HAP-1 (cell line): ENCODE results near the gene IFNE.
"Not testable (repeated sequence)": the region's sequence is repeated elsewhere in the genome, so short reads cannot be mapped to it uniquely, and the experiment has no call there.

ENCODE experiments used
- DNase-seq, 2 experiments: peaks; one replicate each; pipeline ENCODE4 v3.0.0-alpha.2; 2016 to 2020; ENCODE audit warnings: low spot score in 2 of 2
- H3K27me3 ChIP-seq: fragments of 250-450 bp; sonication (Bioruptor Pico); 2 replicates; pipeline ENCODE4 v1.5.1; 2020; ENCODE audit warnings: low read depth, mild to moderate bottlenecking, moderate library complexity
- H3K36me3 ChIP-seq: fragments of 250-450 bp; sonication (Bioruptor Pico); replicated peaks from 2 replicates; pipeline ENCODE4 v1.5.1; 2020; ENCODE audit warnings: mild to moderate bottlenecking
- H3K4me1 ChIP-seq: fragments of 250-450 bp; sonication (Bioruptor Pico); 2 replicates; pipeline ENCODE4 v1.5.1; 2020; ENCODE audit warnings: mild to moderate bottlenecking
- H3K4me3 ChIP-seq: fragments of 250-450 bp; sonication (Bioruptor Pico); 2 replicates; pipeline ENCODE4 v1.5.1; 2020; ENCODE audit warnings: mild to moderate bottlenecking, moderate library complexity
- H3K9me3 ChIP-seq: fragments of 250-450 bp; sonication (Bioruptor Pico); 2 replicates; pipeline ENCODE4 v1.5.1; 2020; ENCODE audit warnings: mild to moderate bottlenecking, moderate library complexity
- in situ Hi-C: fragments of 300-500 bp; cut with MboI; formaldehyde crosslinking; loops from 3 replicates; pipeline ENCODE4 v1.14.3; 2020; ENCODE audit warnings: low sequenced_read_pairs, inconsistent platforms, mixed read lengths

IFNE gene

DNA sequence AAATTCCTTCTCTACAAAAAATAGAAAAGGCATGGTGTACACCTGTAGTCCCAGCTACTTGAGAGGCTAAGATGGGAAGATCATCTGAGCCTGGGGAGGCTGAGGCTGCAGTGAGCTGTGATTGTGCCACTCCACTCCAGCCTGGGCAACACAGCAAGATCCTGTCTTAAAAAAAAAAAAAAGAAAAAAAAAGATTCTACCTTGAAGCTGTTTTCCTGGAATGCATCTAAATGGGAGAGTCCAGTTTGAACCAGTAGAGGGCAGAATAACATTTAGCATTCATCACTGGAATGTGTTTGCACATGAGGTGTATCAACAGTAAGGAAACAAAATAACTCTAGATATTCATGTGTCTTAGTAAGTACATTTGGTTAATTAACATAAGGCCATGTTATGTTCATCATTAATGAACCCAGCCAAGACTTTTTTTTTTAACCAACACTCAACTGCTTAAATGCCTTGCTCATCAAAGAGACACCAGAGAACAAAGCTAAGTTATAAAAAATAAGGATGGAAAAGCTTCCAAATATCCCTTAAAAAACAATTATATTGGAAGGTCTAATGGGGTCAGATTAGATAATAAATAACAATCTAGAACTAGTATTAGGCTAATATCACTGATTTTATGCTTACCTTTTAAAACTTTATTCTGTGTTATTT lies 16.1 kb downstream of the IFNE start:
- in situ Hi-C loops: loop anchor here (25.0 kb wide), 1 partner anchor 321 kb away; no protein-coding TSS in a partner anchor
- H3K4me1 ChIP-seq: no peaks in the 10 kb centered on the region
- H3K36me3 ChIP-seq: no peaks in the 10 kb centered on the region
- H3K9me3 ChIP-seq: no peaks in the 10 kb centered on the region
- H3K27me3 ChIP-seq: peaks cover 5% of the 10 kb centered on the region
- peak; percentile 15 to 24 for DNase-seq
- H3K4me3 ChIP-seq: no peak overlapping the region

DNA sequence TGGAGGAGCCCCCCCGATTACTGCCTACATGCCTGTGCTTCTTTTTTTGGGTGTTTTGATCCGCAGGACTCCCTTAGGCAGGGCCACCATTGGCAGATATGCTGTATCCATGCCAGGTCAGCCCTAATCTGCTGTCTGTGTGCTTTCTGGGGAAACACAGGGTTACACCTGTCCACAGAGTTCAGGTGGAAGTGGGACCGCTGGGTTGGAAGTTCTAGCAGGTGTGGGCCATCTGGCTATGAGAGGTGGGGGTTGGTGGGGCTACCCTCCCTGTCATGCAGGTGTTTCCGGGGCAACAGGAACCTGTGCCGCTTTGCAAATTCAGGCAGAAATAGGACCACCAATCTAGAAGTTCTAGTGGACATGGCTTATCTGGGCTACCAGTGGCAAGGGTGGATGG lies 17.0 kb downstream of the IFNE start:
- no peak for DNase-seq
- H3K4me3 ChIP-seq: no peak overlapping the region
- no peaks in the 10 kb centered on the region for H3K9me3 ChIP-seq
- no peaks in the 10 kb centered on the region for H3K4me1 ChIP-seq
- H3K27me3 ChIP-seq: peaks cover 5% of the 10 kb centered on the region; the same call in 1 of the 2 replicates
- in situ Hi-C loops: loop anchor here (25.0 kb wide), 1 partner anchor 322 kb away; no protein-coding TSS in a partner anchor
- no peaks in the 10 kb centered on the region for H3K36me3 ChIP-seq

DNA sequence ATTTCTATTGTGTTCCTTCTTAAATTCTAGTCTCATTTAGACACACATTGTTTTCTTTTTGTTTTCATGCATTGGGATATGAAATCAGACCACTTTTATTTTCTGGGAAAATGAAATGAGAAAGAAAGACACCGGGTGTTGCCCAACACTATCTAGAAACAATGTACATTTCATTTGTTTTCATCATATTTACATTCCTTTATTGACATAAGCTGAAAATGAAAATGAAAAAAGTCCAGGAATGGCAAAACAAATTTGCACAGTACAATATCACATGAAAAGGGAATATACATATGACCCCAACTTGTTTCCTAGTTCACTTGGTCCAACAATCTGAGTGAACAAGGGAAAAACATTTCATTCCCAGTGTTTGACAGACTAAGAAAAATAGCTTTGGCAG lies 20.7 kb downstream of the IFNE start:
- no peak overlapping the region for H3K4me3 ChIP-seq
- no peaks in the 10 kb centered on the region for H3K36me3 ChIP-seq
- H3K27me3 ChIP-seq: peaks cover 2% of the 10 kb centered on the region; the same call in 1 of the 2 replicates
- H3K4me1 ChIP-seq: no peaks in the 10 kb centered on the region
- in situ Hi-C loops: loop anchor here (25.0 kb wide), 1 partner anchor 326 kb away; no protein-coding TSS in a partner anchor
- no peak for DNase-seq
- H3K9me3 ChIP-seq: no peaks in the 10 kb centered on the region

DNA sequence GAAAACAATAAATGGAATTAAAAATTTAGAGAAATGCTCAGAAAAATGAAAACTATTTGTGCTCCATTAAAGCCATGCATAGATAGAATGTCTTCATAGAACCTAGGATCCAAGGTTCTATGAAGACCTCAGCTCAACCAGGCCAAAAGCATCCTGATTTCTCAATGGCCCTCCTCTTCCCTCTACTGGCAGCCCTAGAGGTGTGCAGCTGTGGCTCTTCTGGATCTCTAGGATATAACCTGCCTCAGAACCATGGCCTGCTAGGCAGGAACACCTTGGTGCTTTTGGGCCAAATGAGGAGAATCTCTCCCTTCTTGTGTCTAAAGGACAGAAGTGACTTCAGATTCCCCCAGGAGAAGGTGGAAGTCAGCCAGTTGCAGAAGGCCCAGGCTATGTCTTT lies 26.8 kb downstream of the IFNE start:
- Histone ChIP-seq H3K36me3 (no peaks in the 10 kb centered on the region), H3K27me3 (no peaks in the 10 kb centered on the region), H3K4me1 (no peaks in the 10 kb centered on the region), H3K9me3 (no peaks in the 10 kb centered on the region), H3K4me3 (no peak overlapping the region)
- peak in 1 of 2 experiments; percentile 4 for DNase-seq
- in situ Hi-C loops: loop anchor here (25.0 kb wide), 1 partner anchor 332 kb away; no protein-coding TSS in a partner anchor

DNA sequence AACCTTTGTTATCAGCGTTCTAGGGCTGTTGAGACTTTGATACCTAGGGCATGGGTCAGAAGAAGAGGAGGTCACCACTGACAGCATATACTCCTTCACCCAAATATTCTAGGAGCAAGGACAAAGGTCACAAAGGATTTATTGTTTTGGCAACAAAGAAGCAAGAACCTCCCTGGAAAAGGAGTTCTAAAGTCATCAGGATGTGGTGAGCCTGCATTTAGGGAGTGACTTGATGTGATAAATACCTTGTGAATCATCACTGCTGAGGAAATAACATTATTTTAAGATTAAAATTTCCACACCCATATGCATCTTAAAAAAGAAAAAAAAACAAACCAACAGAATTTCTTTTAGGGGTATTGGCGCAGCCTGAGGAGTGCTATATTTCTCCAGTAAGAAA lies 28.0 kb downstream of the IFNE start:
- no peaks in the 10 kb centered on the region for H3K4me1 ChIP-seq
- no peaks in the 10 kb centered on the region for H3K9me3 ChIP-seq
- H3K4me3 ChIP-seq: no peak overlapping the region
- DNase-seq: no peak
- in situ Hi-C loops: loop anchor here (25.0 kb wide), 1 partner anchor 333 kb away; no protein-coding TSS in a partner anchor
- H3K27me3 ChIP-seq: no peaks in the 10 kb centered on the region
- H3K36me3 ChIP-seq: no peaks in the 10 kb centered on the region

DNA sequence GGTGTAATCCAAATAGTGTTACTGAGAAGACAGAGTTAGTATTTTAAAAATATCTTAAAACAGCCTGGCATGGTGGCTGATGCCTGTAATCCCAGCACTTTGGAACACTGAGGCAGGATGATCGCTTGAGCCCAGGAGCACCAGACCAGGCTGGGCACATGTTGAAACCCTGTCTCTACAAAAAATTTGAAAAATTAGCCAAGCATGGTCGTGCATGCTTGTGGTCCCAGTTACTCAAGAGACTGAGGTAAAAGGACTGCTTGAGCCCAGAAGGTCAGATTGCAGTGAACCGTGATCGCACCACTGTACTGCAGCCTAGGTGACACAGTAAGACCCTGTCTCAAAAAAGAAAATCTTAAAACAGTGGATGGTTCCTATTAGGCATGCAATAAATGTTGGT lies 29.4 kb downstream of the IFNE start:
- Histone ChIP-seq H3K9me3 (no peaks in the 10 kb centered on the region), H3K27me3 (no peaks in the 10 kb centered on the region), H3K36me3 (no peaks in the 10 kb centered on the region), H3K4me1 (no peaks in the 10 kb centered on the region), H3K4me3 (no peak overlapping the region)
- DNase-seq: no peak
- in situ Hi-C loops: loop anchor here (25.0 kb wide), 1 partner anchor 335 kb away; no protein-coding TSS in a partner anchor

DNA sequence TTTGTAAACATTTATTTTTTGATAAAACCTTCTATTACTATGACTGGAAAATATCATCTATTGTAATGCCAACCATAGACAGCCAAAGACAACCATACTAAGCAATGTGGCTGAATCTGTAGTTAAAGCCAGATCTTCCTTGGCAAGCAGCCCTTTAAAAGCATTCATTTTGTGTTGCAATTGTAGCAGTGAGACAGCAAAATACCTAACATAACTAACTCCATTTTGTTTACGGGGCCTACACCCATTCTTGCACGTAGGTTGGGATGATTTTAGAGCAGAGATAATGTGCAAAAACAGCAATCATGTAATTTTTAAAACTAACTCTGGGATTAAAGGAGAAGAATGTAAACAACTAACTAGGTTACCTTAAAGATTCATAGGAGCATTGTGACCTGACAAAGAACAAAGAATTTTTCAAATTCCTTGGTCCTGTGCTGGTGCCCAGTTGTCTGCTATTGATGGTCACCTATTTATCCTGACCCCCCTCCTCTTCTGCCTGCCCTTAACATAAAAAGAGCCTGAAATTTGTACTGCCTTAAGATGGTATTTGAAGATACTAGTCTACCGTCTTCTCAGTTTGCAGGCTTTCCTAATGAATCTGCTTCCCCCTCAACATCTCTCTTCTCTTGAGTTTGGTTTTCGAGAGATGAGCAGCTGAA lies 31.2 kb downstream of the IFNE start:
- Histone ChIP-seq H3K27me3 (no peaks in the 10 kb centered on the region), H3K4me3 (no peak overlapping the region), H3K9me3 (no peaks in the 10 kb centered on the region), H3K4me1 (no peaks in the 10 kb centered on the region), H3K36me3 (no peaks in the 10 kb centered on the region)
- in situ Hi-C loops: loop anchor here (25.0 kb wide), 1 partner anchor 336 kb away; no protein-coding TSS in a partner anchor
- DNase-seq: no peak

DNA sequence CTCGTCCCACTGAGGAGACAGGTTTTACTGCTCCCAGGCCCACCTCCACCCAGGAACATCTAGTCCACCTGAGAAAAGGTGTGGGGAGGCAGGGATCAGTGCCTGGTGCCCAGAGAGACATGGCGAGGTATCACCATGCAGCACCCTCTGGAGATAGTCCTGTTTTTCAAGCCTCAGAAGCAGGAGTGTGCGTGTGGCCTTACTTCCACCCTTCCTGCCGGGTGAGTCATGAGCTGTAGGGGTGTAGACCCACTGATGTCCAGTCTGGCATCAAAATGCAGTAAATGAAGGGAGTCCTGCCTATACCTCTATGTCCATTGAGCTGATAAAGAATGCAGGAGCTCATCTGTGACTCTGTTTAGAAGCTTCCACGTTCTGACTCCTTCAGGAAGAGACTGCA lies 32.8 kb downstream of the IFNE start:
- H3K4me1 ChIP-seq, DNase-seq, in situ Hi-C loops, H3K4me3 ChIP-seq, H3K27me3 ChIP-seq, H3K9me3 ChIP-seq, H3K36me3 ChIP-seq: not testable (repeated sequence)

DNA sequence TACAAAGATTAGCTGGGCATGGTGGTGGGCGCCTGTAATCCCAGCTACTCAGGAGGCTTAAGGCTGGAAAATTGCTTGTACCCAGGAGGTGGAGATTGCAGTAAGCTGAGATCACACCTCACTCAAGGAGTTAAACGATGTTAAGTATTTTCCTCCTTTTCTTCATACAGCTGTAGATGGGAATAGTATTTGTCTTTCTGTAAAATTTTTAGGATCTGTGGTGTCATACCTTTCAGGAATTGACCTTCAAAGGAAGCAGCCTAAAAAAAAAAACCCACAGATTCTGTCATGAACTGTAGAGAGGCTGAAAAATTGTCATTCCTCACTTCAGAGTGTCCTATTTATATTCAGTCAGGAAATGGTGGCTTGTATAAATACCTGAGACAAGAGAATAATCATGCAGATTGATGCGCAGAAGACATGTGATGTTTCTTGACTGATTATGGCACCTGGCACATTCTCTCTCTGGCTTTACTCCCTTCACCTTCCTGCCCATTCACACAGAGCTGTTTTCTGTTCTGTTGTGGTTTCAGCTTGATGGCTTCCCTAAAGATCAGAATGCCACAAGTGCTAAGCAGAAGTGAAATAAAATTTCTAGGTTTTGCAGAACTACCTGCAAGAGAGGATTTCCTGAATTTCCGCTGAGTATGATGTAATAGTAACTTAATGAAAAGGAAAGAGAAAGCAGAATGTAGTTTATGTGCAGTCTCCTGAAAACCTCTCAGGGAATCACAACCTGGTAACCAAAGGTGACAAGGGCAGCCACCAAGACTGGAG lies 38.1 kb downstream of the IFNE start:
- in situ Hi-C loops: no loop called here
- DNase-seq: no peak
- no peaks in the 10 kb centered on the region for H3K9me3 ChIP-seq
- no peak overlapping the region for H3K4me3 ChIP-seq
- H3K36me3 ChIP-seq: no peaks in the 10 kb centered on the region
- no peaks in the 10 kb centered on the region for H3K27me3 ChIP-seq
- no peaks in the 10 kb centered on the region for H3K4me1 ChIP-seq

DNA sequence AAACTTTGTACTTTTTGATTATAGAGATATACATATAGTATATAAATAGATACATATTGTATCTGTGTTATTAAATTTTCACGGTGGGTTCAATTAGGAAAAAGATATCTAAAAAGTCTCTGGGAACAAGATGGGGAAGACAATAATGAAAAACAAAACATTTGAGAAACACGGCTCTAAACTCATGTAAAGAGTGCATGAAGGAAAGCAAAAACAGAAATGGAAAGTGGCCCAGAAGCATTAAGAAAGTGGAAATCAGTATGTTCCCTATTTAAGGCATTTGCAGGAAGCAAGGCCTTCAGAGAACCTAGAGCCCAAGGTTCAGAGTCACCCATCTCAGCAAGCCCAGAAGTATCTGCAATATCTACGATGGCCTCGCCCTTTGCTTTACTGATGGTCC lies 42.0 kb downstream of the IFNE start, which contains the start of gene IFNA1:
TSS of gene IFNA1 (plus strand) at position 301 of the 400 bp plus-strand sequence. CDS start at position 370, 69 bp downstream.
- H3K27me3 ChIP-seq: peaks cover 5% of the 10 kb centered on the region; the same call in 1 of the 2 replicates
- no peak for DNase-seq
- H3K9me3 ChIP-seq: no peaks in the 10 kb centered on the region
- no peaks in the 10 kb centered on the region for H3K4me1 ChIP-seq
- in situ Hi-C loops: no loop called here
- no peaks in the 10 kb centered on the region for H3K36me3 ChIP-seq
- H3K4me3 ChIP-seq: no peak within 1 kb of the TSS

DNA sequence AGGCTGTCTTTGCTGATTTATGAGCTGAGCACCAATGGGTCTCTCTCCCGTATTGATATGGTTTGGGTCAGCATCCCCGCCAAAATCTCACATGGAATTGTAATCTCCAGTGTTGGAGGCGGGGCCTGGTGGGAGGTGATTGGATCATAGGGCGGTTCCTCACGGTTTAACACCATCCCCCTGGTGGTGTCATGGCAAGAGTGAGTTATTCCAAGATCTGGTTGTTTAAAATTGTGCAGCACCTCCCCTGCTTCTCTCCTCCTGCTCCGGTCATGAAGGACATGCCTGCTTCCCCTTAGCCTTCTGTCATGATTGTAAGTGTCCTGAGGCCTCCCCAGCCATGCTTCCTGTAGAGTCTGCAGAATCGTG lies 47.1 kb downstream of the IFNE start:
- H3K4me3 ChIP-seq, H3K4me1 ChIP-seq, H3K9me3 ChIP-seq, H3K27me3 ChIP-seq, in situ Hi-C loops, H3K36me3 ChIP-seq, DNase-seq: not testable (repeated sequence)

DNA sequence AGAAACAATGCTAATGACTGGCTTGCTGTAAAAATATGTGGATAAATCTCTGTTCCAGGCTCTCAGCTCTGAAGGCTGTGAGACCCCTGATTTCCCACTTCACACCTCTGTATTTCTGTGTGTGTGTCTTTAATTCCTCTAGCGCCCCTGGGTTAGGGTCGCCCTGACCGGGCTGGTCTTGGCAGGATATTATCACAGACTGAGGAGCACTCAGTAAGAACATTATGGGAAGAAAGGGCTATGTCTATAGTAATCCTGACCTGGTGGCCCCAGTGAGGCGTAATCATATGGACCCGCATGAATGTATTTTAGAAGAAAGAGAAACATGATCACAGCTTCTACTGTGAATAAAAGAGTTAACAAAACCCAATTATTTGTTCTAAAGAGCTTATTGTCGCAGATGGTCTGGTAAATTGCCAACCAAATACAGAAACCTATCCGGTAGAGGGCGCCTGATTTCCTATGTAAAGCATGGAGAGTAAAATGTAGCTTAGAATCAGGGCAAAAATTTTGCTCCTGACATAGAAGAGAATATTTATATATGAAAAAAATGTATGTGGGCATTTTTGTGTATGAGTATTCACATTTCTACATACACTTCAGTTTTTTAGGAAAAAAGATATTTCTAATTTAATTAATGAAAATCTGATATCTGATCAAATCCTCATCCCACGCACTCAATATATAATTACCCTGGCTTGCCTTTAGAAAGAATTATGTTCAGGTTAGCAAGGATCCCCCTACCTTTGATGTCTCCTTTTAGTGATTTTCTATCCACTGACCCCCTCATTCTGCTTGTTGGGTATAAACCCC lies 47.7 kb downstream of the IFNE start:
- Histone ChIP-seq H3K27me3 (peaks cover 5% of the 10 kb centered on the region; the same call in 1 of the 2 replicates), H3K4me1 (no peaks in the 10 kb centered on the region), H3K9me3 (no peaks in the 10 kb centered on the region), H3K4me3 (no peak overlapping the region), H3K36me3 (no peaks in the 10 kb centered on the region)
- DNase-seq: peak; percentile 69 to 78
- in situ Hi-C loops: no loop called here
